Measurements from ENCODE around the gene OCLN. TPM values are rescaled to one million over a fixed set of nuclear protein-coding genes. Genes with fewer than 3 reads are reported as not detected.
"Not testable (repeated sequence)": the region's sequence is repeated elsewhere in the genome, so short reads cannot be mapped to it uniquely, and the experiment has no call there.

The OCLN gene
- total RNA-seq, 1 experiment from 2014 or later = 39.0 TPM

- DNase-seq (ENCODE audit: low read depth) = no peak
These were observed 36.0 kb downstream of the OCLN start for GRCh38 chr5:69528609-69529008.

GRCh38 chr5:69530561-69531405 lies 38.2 kb downstream of the OCLN start:
- DNase-seq (ENCODE audit: low read depth) = no peak

DNA sequence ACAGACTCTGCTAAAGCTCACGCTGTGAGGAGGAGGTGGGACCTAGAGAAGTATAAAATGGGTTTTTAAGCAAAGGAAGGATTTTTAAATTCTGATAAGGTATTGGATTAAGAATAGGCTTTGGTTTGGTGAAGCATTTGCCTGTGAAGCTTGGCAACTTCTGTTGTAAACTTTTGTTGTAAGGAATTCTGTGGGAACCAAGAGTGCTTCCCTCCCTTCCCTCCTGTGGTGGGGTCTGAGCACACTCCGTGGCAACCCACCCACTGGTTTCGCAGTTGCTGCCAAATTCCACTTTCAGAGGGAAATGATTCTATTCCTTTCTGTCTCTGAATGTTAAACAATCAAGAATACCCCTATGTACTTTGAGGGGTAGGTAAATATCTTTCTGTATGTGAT lies 38.8 kb downstream of the OCLN start:
- DNase-seq (ENCODE audit: low read depth) = no peak

DNA sequence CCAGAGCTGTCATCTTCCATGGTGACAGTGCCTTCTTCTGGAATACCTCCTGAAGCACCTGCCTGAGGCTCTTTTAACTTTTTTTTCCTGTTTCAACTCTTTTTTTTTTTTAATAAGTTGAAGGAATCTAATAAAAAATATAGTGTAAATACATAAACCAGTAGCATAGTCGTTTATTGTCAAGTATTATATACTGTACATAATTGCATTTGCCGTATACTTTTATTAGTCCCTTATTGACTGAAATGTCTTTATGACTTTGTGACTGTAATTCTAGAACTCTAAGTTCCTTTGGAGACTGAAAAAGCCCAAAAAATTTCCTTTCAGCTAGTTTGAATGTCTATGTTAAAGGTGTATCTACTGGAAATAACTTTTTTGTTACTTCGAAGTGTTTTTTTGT lies 45.3 kb downstream of the OCLN start:
- not testable (repeated sequence) for DNase-seq (ENCODE audit: low read depth)

GRCh38 chr5:69538735-69539134 lies 46.1 kb downstream of the OCLN start:
- DNase-seq (ENCODE audit: low read depth) = not testable (repeated sequence)

DNA sequence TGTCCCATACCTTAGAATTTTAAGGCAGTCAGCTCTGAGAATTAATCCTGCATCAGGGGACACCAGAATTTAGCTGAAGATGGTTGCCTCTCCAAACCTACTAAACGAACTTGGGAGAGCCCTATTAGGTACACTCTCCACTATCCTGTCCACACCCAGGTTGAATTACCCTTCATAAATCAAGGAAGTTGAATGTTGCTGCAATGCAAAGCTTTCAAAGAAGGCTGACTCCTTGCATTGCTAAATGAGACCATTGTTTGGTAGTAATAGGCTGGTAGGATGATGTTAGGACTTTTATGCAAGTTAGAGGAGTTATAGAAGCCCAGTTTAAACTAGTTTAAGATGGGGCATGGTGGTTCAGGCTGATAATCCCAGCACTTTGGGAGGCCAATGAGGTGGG lies 48.8 kb downstream of the OCLN start:
- not testable (repeated sequence) for DNase-seq (ENCODE audit: low read depth)

DNA sequence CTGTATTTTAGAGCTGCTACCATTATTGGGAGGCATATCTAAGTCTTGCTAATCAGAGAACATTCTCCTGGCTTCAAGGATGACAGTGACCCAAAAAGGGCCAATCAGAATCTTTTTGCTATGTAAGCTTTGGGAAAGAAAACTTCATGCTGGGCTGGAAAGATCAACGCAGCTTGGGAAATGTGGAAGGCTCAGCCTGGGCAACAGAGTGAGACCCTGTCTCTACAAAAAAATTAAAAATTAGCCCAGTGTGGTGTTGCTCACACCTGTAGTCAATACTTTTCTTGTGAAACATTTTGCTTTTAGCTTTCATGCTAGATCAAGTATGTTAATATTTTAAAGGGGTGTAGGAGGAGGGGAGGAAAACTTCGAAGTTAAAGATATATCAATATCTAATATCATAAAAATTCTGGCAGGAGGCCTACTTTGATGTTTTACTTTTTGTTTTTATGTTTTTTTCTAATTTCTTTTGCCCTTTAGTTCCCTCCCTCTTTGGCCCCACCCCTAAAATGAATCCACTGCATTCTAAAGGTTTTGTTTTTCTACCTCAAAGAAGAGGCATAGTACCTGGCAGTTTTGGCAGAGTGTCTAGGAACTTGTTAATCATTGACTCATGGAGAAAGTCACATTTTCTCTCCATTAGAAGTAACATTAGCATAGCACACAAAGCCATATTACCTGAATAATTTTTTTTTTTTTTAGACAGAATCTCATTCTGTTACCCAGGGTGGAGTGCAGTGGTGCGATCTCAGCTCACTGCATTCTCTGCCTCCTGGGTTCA lies 50.4 kb downstream of the OCLN start:
- not testable (repeated sequence) for DNase-seq (ENCODE audit: low read depth)

- not testable (repeated sequence) for DNase-seq (ENCODE audit: low read depth)
These were observed 52.0 kb downstream of the OCLN start for GRCh38 chr5:69544602-69545001.

DNA sequence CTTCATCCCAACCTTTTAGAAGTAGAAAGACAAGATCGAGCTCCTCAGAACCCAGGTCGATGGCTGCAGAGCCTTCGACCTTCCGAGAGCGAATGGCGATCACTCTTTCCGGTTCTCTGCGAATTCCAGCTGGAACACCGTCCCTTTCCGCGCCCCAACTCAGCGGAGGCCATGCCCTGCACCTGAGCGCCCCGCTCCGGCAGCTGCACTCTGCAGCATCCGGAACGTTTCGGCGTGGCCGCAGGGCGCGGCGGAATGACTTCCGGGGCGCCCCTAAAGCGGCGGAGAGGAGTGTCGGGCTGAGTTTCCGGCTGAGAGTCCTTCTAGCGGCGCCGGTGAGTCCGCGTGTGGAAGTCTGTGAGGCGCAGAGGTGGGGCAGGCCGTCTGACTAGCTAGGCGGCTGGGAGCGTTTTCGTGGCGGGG lies 67.3 kb downstream of the OCLN start, which contains the start of gene GTF2H2C:
GTF2H2C (plus strand) TSS at position 284 of the 423 bp plus-strand sequence. CDS start 4,942 bp downstream, outside the sequence.
- peak; percentile 82 for DNase-seq (ENCODE audit: low read depth)

- peak; percentile 32 for DNase-seq (ENCODE audit: low read depth)
These were observed 68.2 kb downstream of the OCLN start for GRCh38 chr5:69560587-69561431.

DNA sequence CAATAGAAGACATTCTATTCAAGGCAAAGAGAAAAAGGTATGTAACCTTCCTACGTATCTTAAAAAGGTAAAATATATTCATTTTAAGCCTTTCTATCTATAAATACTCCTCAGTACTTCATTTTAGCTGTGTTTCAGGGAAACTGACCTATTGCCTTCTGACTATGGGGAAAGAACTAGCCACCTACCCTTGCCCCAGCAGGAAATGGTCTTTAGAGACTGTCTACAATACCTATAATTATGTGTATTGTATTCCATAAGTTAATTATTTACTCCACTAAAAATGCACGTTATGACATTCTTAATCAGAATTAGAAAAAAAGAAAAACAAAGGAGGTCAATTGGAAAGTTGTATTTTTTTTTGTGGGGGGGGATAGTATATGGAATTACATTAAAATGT lies 73.6 kb downstream of the OCLN start:
- not testable (repeated sequence) for DNase-seq (ENCODE audit: low read depth)

- not testable (repeated sequence) for DNase-seq (ENCODE audit: low read depth)
These were observed 75.5 kb downstream of the OCLN start for GRCh38 chr5:69568072-69568471.

DNA sequence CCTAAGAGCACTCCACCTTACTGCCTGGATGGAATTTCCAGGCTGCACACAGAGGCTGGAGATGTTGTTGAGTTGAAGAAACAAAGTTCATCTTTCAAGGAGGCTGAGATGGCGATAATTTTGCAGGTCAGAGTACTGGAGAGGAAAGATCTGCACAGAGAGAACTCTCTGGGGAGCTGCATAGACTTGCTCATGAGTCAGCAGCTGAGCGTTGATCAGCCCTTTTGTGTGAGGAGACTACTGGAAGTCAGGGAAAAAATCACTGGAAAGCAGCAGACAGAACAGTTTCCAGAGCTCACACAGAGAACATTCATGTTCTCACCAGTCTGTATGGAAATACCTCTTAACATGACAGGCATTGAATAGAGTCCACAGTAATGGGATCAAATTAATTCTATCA lies 90.8 kb downstream of the OCLN start:
- DNase-seq (ENCODE audit: low read depth) = not testable (repeated sequence)

DNA sequence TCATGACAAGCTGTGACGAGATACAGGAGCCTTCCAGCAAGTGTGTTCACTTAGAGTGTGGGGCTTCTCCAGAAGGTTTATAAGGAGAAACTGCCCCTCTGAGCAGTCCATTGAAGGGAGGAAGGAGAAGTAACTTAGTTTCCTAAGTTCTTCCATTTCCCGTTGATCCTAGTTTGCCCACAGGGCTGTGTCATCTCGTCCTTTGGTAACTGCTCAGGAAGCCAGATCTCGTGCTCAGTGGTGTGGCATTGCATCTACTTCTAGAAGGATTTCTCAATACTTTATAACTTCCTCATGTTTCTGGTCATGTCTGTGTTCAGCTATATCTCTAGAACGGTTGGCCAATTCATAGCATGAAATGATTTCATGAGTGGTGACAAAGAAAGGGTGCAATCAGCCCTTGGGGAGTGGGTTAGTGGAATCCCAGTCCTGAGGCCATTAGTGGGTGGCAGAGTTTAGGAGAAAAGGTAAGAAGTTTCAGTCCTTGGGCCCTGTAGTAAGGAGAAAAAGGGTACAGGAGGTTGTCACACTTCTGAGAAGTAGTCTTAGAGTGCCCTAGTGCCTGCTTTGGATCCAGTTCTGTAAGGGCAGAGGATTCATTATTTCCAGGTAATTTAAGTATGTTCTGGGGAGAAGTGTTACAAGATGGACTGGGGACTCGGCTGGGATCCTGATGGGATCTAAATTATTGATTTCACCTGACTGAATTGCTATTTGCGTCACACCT lies 103.7 kb downstream of the OCLN start:
- not testable (repeated sequence) for DNase-seq (ENCODE audit: low read depth)

GRCh38 chr5:69601947-69602346 lies 109.4 kb downstream of the OCLN start:
- not testable (repeated sequence) for DNase-seq (ENCODE audit: low read depth)

DNA sequence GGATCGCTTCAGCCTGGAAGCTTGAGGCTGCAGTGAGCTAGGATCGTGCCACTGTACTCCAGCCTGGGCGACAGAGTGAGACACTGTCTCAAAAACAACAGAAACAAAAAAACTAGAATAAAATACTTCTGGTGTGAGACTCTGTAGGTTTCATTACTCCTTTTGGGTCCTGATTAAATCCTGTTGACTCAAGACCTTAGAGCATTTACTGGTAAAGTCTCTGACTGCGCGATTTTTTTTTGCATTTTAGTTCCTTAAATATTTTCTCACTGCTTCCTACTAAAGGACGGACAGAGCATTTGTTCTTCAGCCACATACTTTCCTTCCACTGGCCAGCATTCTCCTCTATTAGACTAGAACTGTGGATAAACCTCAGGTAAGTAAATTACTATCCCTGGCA lies 114.2 kb downstream of the OCLN start:
- DNase-seq (ENCODE audit: low read depth) = not testable (repeated sequence)

Other genes starting within 250 kb of the OCLN start
- gene CCDC125, start 160.0 kb upstream of the OCLN start, total RNA-seq (2014; rRNA removed; shearing (Covaris generic)) = 5.1 and 6.5 TPM in 2 replicates
- 54.7 and 71.3 TPM in 2 replicates for gene AK6, start 123.3 kb upstream of the OCLN start, total RNA-seq (2014; rRNA removed; shearing (Covaris generic))
- 54.4 and 79.9 TPM in 2 replicates for gene TAF9, start 123.3 kb upstream of the OCLN start, total RNA-seq (2014; rRNA removed; shearing (Covaris generic))
- 19.8 and 30.9 TPM in 2 replicates for gene RAD17, start 123.0 kb upstream of the OCLN start, total RNA-seq (2014; rRNA removed; shearing (Covaris generic))
- gene MARVELD2, start 77.7 kb upstream of the OCLN start, total RNA-seq (2014; rRNA removed; shearing (Covaris generic)) = 3.8 and 5.1 TPM in 2 replicates
- 88.2 and 94.4 TPM in 2 replicates for gene GTF2H2C, start 67.4 kb downstream of the OCLN start, total RNA-seq (2014; rRNA removed; shearing (Covaris generic))